Kidney (tissue), 14 donors: ENCODE data around the gene IL12A. TPM values are rescaled to one million over a fixed set of nuclear protein-coding genes. Genes with fewer than 3 reads are reported as not detected.

ENCODE experiments used
- DNase-seq, 5 donors: peaks; one replicate each; pipeline ENCODE4 v3.0.0-alpha.2; 2013 to 2020
- FAIRE-seq: peaks from 2 replicates; lab custom pipeline; 2012; peaks lifted over from hg19 to GRCh38; lab: Jason Lieb, UNC
- H3K27ac ChIP-seq, 2 donors: one replicate each; pipeline ENCODE4 v1.7.0; 2013; ENCODE audit warnings: low read depth in 2 of 2, low read length in 2 of 2, inconsistent platforms in 1 of 2
- H3K27me3 ChIP-seq: one replicate; pipeline ENCODE4 v1.7.1; 2013; ENCODE audit warnings: low read length, inconsistent platforms; ENCODE audit not compliant: control insufficient read depth, insufficient read depth
- H3K36me3 ChIP-seq, 3 donors: one replicate each; pipeline versions ENCODE4 v1.7.0 to v1.7.1; 2013; ENCODE audit warnings: low read length in 3 of 3, control low read depth in 1 of 3, inconsistent platforms in 1 of 3; ENCODE audit not compliant: insufficient read depth in 3 of 3, control insufficient read depth in 2 of 3
- H3K4me1 ChIP-seq, 3 donors: one replicate each; pipeline versions ENCODE4 v1.7.0 to v1.7.1; 2013; ENCODE audit warnings: low read length in 3 of 3, inconsistent platforms in 1 of 3, low read depth in 1 of 3; ENCODE audit not compliant: control insufficient read depth in 2 of 3, insufficient read depth in 2 of 3
- H3K4me3 ChIP-seq, 3 donors: one replicate each; pipeline versions ENCODE4 v1.7.0 to v1.8.1; 2013; ENCODE audit warnings: low read length in 3 of 3, control low read depth in 1 of 3, inconsistent platforms in 1 of 3
- H3K9ac ChIP-seq, 3 donors: one replicate each; pipeline versions ENCODE4 v1.7.0 to v1.7.1; 2013; ENCODE audit warnings: low read length in 3 of 3, control low read depth in 1 of 3, inconsistent platforms in 1 of 3
- H3K9me3 ChIP-seq, 3 donors: one replicate each; pipeline versions ENCODE4 v1.7.0 to v1.7.1; 2013; ENCODE audit warnings: low read length in 3 of 3, control low read depth in 1 of 3, inconsistent platforms in 1 of 3; ENCODE audit not compliant: control insufficient read depth in 2 of 3, insufficient read depth in 1 of 3
- intact Hi-C: fragments of 100-400 bp; cut with DNase I; formaldehyde crosslinking; loops from one replicate; pipeline ENCODE4 v1.11.1; 2022
- polyA plus RNA-seq: library from polyadenylated mRNA; stranded (reverse); fragments of 350-450 nt; fragmentation: Illumina TruSeq; extraction: RNeasy Lipid Tissue Mini Kit (QIAGEN cat#74804); gene quantifications from one replicate; pipeline ENCODE4 v1.2.3, GENCODE V29; 2014; ENCODE audit warnings: low read depth, low replicate concordance; ENCODE audit not compliant: insufficient read depth
- total RNA-seq: library from RNA; stranded (reverse); fragmentation: NEBNext Ultra II Directional; extraction: Animal tissue kit (Norgen Biotek cat#: 25700); gene quantifications from one replicate; pipeline ENCODE4 v1.2.1, GENCODE V29; 2021
- TF ChIP-seq, protein P1 (sequence below): IDR thresholded peaks from 3 replicates; pipeline ENCODE4 v1.5.1; 2012; ENCODE audit warnings: mild to moderate bottlenecking, moderate library complexity, borderline replicate concordance; ENCODE audit not compliant: insufficient read depth; ENCODE audit errors: extremely low read depth
- donor health status: control.
- donor health status: control.
- donor health status: control.
- donor health status: control.
- donor health status: control.
- donor health status: DM: yes; HTN: yes; CAD: no.
- donor health status: Normal renal cell carcinoma (clear cell type).

The IL12A gene
- total and polyA plus RNA-seq, 2 donors from 2014 or later = 0.22 TPM; not detected in 1

DNA sequence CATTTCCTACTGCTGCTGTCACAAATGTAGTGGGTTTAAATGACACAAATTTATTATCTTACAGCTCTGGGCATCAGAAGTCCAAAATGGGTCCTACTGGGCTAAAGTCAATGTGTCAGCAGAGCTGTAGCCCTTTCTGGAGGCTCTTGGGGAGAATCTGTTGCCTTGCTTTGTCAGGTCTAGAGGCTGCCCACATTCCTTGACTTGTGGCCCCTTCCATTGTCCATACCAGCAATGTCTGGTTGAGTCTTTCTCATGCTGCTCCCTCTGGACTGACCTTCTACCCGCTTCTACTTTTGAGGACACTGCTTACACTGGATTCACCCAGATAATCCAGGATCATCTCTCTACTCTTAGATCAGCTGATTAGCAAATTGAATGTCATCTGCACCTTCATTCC is 3.0 kb downstream of the IL12A start:
- no peaks in the 10 kb centered on the region for H3K9me3 ChIP-seq
- DNase-seq = no peak
- H3K36me3 ChIP-seq = no peaks in the 10 kb centered on the region
- intact Hi-C loops = no loop called here
- peaks cover 0 to 2% (median 0%) of the 10 kb centered on the region in 3 donors for H3K4me1 ChIP-seq
- no peak overlapping the region for H3K4me3 ChIP-seq
- H3K27ac ChIP-seq = no peak overlapping the region
- no peak overlapping the region for H3K9ac ChIP-seq
- TF ChIP-seq, protein P1, sequence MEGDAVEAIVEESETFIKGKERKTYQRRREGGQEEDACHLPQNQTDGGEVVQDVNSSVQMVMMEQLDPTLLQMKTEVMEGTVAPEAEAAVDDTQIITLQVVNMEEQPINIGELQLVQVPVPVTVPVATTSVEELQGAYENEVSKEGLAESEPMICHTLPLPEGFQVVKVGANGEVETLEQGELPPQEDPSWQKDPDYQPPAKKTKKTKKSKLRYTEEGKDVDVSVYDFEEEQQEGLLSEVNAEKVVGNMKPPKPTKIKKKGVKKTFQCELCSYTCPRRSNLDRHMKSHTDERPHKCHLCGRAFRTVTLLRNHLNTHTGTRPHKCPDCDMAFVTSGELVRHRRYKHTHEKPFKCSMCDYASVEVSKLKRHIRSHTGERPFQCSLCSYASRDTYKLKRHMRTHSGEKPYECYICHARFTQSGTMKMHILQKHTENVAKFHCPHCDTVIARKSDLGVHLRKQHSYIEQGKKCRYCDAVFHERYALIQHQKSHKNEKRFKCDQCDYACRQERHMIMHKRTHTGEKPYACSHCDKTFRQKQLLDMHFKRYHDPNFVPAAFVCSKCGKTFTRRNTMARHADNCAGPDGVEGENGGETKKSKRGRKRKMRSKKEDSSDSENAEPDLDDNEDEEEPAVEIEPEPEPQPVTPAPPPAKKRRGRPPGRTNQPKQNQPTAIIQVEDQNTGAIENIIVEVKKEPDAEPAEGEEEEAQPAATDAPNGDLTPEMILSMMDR = no peak
- no peak for FAIRE-seq
- H3K27me3 ChIP-seq = no peaks in the 10 kb centered on the region

DNA sequence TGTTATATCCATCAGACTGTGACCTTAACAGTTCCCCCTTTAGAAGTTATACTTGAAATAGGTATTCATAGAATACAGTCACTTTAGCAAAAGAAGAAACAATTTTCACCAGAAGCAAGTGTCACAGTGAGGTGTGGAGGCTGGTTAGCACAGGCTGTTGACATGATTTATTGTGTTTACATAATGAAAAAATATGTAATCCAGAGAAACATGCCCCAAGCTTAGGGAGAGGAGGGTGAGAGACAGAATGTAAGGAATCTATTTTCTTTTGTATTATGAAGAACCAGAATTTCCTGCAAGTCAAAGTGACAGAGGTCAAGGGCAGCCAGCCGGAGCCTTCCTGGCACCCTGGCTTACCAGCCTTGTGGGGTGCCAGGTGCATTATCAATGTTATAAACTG is 4.0 kb downstream of the IL12A start:
- H3K9ac ChIP-seq = no peak overlapping the region
- H3K4me3 ChIP-seq = no peak overlapping the region
- H3K27me3 ChIP-seq = no peaks in the 10 kb centered on the region
- FAIRE-seq = no peak
- H3K36me3 ChIP-seq = no peaks in the 10 kb centered on the region
- peaks cover 0 to 2% (median 0%) of the 10 kb centered on the region in 3 donors for H3K4me1 ChIP-seq
- intact Hi-C loops = no loop called here
- DNase-seq = no peak
- no peak overlapping the region for H3K27ac ChIP-seq
- TF ChIP-seq, protein P1 = no peak
- no peaks in the 10 kb centered on the region for H3K9me3 ChIP-seq

DNA sequence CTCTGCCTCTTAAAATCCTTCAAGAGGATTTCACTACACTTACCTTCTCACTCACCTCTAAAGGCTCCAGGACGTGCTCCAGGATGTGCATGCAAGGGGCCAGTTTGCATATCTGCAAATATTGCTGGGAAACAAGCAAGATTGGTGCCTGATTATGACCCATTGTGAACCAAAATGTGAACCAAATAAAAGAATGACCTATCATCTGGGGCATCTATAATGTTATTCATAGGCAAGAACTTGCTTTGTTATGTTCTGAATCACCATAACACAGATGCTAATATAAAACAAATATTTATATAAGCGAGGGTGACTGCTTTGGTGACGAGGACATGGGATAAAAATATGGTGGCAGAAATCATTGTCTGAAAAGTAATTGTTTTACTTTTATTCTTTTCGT is 5.5 kb downstream of the IL12A start:
- no peak overlapping the region for H3K27ac ChIP-seq

More for the DNA sequence above, 5.5 kb downstream of the IL12A start:
- H3K27me3 ChIP-seq = no peaks in the 10 kb centered on the region
- TF ChIP-seq, protein P1 = no peak
- no peak overlapping the region for H3K9ac ChIP-seq
- DNase-seq (no peak), FAIRE-seq (no peak)
- H3K36me3 ChIP-seq = no peaks in the 10 kb centered on the region
- intact Hi-C loops = no loop called here
- H3K9me3 ChIP-seq = no peaks in the 10 kb centered on the region
- no peaks in the 10 kb centered on the region for H3K4me1 ChIP-seq
- H3K4me3 ChIP-seq = no peak overlapping the region
